SK-N-MC (cell line): ENCODE data around the gene VPS26A.

ENCODE experiments used
- DNase-seq: peaks from one replicate; pipeline ENCODE4 v3.0.0-alpha.2; 2011; ENCODE audit warnings: low read depth, low spot score
- H3K27ac ChIP-seq: fragments of 200-600 bp; sonication (generic); 2 replicates; pipeline ENCODE4 v1.5.1; 2016; ENCODE audit warnings: mixed run types
- H3K36me3 ChIP-seq: fragments of 200-600 bp; sonication (generic); 2 replicates; pipeline ENCODE4 v1.6.1; 2017; ENCODE audit warnings: antibody characterized with exemption, low read length, mixed read lengths; ENCODE audit not compliant: insufficient read depth
- H3K4me3 ChIP-seq: fragments of 200-600 bp; sonication (generic); 2 replicates; pipeline ENCODE4 v1.5.1; 2016
- H3K9ac ChIP-seq: fragments of 200-600 bp; sonication (generic); 2 replicates; pipeline ENCODE4 v1.8.0; 2017; ENCODE audit warnings: mixed run types, mixed read lengths; ENCODE audit not compliant: insufficient read length
- H3K9me3 ChIP-seq: fragments of 200-600 bp; sonication (generic); 2 replicates; pipeline ENCODE4 v1.6.1; 2017; ENCODE audit warnings: low read depth, mild to moderate bottlenecking, antibody characterized with exemption, low read length, moderate library complexity, mixed read lengths
- EZH2 ChIP-seq: fragments of 200-600 bp; sonication (generic); IDR thresholded peaks from one replicate; pipeline ENCODE4 v1.6.1; 2017; ENCODE audit warnings: antibody characterized with exemption
- FOXP2 ChIP-seq: optimal IDR thresholded peaks from 2 replicates; pipeline ENCODE3; 2011; ENCODE audit warnings: mild to moderate bottlenecking, moderate library complexity; ENCODE audit not compliant: insufficient read depth; ENCODE audit errors: extremely low read length, control extremely low read depth
- POLR2AphosphoS5 ChIP-seq: IDR thresholded peaks from 2 replicates; pipeline ENCODE4 v1.6.1; 2012; ENCODE audit warnings: mild to moderate bottlenecking, low read depth, low read length, borderline replicate concordance

Gene VPS26A

GRCh38 chr10:69123747-69124562 is at the start of gene VPS26A:
TSS of gene VPS26A (plus strand) at chr10:69124178. CDS start at chr10:69124278, 100 bp downstream.
- DNase-seq = no peak
- no peaks in the 10 kb centered on the region for H3K9me3 ChIP-seq
- TF ChIP-seq POLR2AphosphoS5 (peak; percentile 84), FOXP2 (no peak), EZH2 (no peak)
- H3K4me3 ChIP-seq = peak within 1 kb of the TSS; percentile 84
- peak within 1 kb of the TSS; percentile 83 for H3K9ac ChIP-seq
- H3K36me3 ChIP-seq = no peaks in the 10 kb centered on the region
- peak within 1 kb of the TSS; percentile 67 for H3K27ac ChIP-seq

GRCh38 chr10:69074532-69074931 is 49.4 kb upstream of the VPS26A start:
- Histone ChIP-seq H3K36me3 (no peaks in the 10 kb centered on the region), H3K4me3 (no peak overlapping the region), H3K9me3 (no peaks in the 10 kb centered on the region), H3K27ac (no peak overlapping the region), H3K9ac (no peak overlapping the region)
- DNase-seq = no peak
- TF ChIP-seq EZH2 = no peak
- no peak for TF ChIP-seq FOXP2
- no peak for TF ChIP-seq POLR2AphosphoS5

- Histone ChIP-seq H3K9me3 (no peaks in the 10 kb centered on the region), H3K9ac (no peak overlapping the region), H3K36me3 (no peaks in the 10 kb centered on the region), H3K27ac (no peak overlapping the region), H3K4me3 (no peak overlapping the region)
- TF ChIP-seq FOXP2 = no peak
- no peak for TF ChIP-seq EZH2
- no peak for TF ChIP-seq POLR2AphosphoS5
- DNase-seq = no peak
Observed at GRCh38 chr10:69075431-69075830, 48.5 kb upstream of the VPS26A start.

- Histone ChIP-seq H3K4me3 (no peak overlapping the region), H3K9ac (no peak overlapping the region), H3K27ac (no peak overlapping the region), H3K36me3 (no peaks in the 10 kb centered on the region), H3K9me3 (no peaks in the 10 kb centered on the region)
- TF ChIP-seq POLR2AphosphoS5 (no peak), FOXP2 (no peak), EZH2 (no peak)
- no peak for DNase-seq
Observed at GRCh38 chr10:69078311-69078710, 45.7 kb upstream of the VPS26A start.

- TF ChIP-seq EZH2 = no peak
- Histone ChIP-seq H3K9me3 (no peaks in the 10 kb centered on the region), H3K36me3 (no peaks in the 10 kb centered on the region), H3K9ac (no peak overlapping the region), H3K4me3 (no peak overlapping the region), H3K27ac (no peak overlapping the region)
- no peak for DNase-seq
Observed at GRCh38 chr10:69080226-69080625, 43.8 kb upstream of the VPS26A start.

DNA sequence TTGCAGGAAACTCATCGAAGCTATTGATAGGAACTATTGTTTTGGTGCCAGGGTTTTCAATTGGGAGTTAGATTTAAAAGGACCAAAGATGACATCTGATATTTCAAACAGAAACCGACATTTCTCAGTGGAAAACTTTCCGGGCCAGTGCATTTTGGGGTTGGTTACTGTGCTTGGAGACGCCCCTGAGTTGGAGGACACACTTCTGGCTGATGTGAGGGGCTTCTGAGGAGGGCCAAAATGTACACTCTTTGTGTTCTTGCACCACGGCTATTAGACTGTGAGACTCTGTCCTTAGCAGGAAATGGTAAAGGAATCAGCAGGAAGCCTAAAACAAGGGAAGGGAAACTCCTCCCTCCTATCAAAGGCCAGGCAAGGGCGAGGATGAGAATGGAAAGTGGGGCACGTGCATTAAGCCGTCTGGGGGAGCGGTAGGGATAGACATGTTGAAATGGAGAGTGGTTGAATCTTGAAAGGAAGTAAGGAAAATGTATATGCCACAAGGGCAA is 37.9 kb upstream of the VPS26A start:
- H3K4me3 ChIP-seq = no peak overlapping the region
- DNase-seq = no peak

GRCh38 chr10:69087590-69088470 is 36.1 kb upstream of the VPS26A start, which contains the start of gene SRGN:
TSS of gene SRGN (plus strand) at chr10:69088103. CDS start at chr10:69088158, 55 bp downstream.
- no peak for DNase-seq
- Histone ChIP-seq H3K27ac (no peak within 1 kb of the TSS), H3K36me3 (no peaks in the 10 kb centered on the region), H3K4me3 (no peak within 1 kb of the TSS), H3K9ac (no peak within 1 kb of the TSS), H3K9me3 (no peaks in the 10 kb centered on the region)
- no peak for TF ChIP-seq FOXP2
- no peak for TF ChIP-seq POLR2AphosphoS5
- no peak for TF ChIP-seq EZH2

More for the DNA sequence above, 37.9 kb upstream of the VPS26A start:
- TF ChIP-seq EZH2 (no peak), POLR2AphosphoS5 (no peak)
- no peaks in the 10 kb centered on the region for H3K36me3 ChIP-seq
- H3K27ac ChIP-seq = no peak overlapping the region
- H3K9ac ChIP-seq = no peak overlapping the region
- no peaks in the 10 kb centered on the region for H3K9me3 ChIP-seq

- Histone ChIP-seq H3K9ac (no peak overlapping the region), H3K4me3 (no peak overlapping the region), H3K36me3 (no peaks in the 10 kb centered on the region), H3K27ac (no peak overlapping the region), H3K9me3 (no peaks in the 10 kb centered on the region)
- no peak for TF ChIP-seq FOXP2
- TF ChIP-seq EZH2 = no peak
- no peak for TF ChIP-seq POLR2AphosphoS5
- DNase-seq = no peak
Observed at GRCh38 chr10:69088471-69088769, 35.6 kb upstream of the VPS26A start.
